ENCODE results near the gene ATG16L2. TPM values are rescaled to one million over a fixed set of nuclear protein-coding genes. Genes with fewer than 3 reads are reported as not detected.
A peak's percentile ranks its signal among the peaks of the same experiment; 100 is the strongest.

The ATG16L2 gene
- polyA plus RNA-seq, 1 donor from 2014 or later: 32.1 TPM

DNA sequence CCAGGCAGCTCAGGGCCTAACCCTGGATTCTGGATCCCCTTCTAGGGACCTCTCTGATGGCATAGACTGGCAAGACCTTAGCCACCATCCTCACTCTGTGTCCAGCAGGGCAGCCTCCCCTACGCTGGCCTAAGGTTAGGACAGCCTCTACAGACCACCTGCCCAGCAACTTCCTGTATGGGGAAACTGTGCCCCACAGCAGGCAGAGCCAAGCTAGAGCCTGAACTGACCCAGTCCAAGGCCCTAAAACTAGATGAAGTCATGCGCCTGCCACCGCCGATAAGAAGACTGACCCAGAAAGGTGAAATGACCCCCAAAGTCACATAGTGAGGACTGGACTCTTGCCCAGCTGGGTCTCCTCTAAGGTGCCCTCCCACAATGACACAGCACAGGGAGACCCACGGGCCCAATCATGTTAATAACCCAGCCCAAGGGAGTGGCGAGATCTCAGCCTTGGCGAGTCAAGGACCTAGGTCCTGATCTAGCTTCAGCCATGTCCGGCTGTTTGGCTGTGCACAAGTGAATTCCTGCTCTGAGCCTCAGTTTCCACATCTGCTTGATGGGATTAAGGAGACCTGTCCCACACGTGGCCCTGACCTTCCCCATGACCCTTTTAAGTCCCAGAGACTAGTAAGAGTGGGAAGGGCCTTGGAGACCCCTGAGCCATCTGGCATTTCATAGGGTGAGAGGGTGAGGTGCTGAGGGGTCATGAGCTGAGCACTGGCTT is 37.9 kb upstream of the ATG16L2 start:
- H3K9me3 Mint-ChIP-seq: no peaks in the 10 kb centered on the region

DNA sequence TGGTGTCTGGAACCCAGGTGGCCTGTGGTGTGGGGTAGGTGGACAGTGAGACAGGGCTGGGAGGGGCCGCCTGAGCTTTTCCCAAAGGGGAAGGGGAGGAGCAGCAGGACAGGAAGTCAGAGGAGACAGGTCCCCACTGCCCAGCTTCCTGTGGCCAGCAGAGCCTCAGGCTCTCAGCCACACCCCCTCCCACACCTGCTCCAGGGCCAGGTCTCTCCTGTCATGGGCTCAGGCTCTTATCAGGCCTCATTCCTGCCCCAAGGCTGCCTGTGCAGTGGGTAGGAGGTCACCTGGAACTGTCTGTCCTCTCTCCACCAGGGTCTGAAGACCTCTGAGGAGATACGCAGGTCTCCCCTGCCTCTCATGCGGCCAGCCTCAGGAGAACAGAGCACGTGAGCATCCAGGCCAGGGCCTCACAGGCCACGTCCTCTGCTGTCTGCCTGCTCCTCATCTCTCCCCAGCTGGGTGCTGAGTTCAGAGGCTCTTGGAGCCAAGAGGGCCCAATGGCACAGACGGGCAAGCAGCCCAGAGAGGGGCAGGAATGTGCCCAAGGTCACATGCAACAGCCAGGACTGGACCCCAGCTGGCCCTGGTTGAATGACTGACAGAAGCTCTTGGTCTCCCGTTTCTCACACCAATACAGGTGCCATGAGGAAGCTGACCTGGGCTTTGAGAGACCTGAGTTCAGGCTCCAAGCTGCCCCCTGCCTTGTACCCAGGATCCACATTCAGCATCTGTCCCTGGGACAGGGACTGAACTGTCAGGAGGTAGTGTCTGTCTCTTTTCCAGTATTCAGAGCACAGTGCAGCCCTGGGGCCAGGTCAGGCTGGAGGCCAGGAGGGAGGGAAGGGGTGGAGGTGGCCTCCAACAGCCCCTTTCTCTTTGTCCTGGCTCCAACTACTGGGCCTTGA is 37.1 kb upstream of the ATG16L2 start:
- Mint-ChIP-seq H3K9me3 (no peaks in the 10 kb centered on the region), H3K27ac (peak overlapping the region in 2 of 3 donors; percentile 39 to 62), H3K4me1 (peaks cover 6 to 20% (median 12%) of the 10 kb centered on the region in 3 donors), H3K4me3 (no peak overlapping the region), H3K36me3 (peaks cover 2% of the 10 kb centered on the region), H3K27me3 (no peaks in the 10 kb centered on the region)

More for the DNA sequence above, 37.9 kb upstream of the ATG16L2 start:
- Mint-ChIP-seq H3K27me3 (no peaks in the 10 kb centered on the region), H3K4me3 (no peak overlapping the region), H3K27ac (peak overlapping the region in 1 of 3 donors; percentile 62), H3K36me3 (peaks cover 2% of the 10 kb centered on the region), H3K4me1 (peaks cover 4 to 18% (median 11%) of the 10 kb centered on the region in 3 donors)

DNA sequence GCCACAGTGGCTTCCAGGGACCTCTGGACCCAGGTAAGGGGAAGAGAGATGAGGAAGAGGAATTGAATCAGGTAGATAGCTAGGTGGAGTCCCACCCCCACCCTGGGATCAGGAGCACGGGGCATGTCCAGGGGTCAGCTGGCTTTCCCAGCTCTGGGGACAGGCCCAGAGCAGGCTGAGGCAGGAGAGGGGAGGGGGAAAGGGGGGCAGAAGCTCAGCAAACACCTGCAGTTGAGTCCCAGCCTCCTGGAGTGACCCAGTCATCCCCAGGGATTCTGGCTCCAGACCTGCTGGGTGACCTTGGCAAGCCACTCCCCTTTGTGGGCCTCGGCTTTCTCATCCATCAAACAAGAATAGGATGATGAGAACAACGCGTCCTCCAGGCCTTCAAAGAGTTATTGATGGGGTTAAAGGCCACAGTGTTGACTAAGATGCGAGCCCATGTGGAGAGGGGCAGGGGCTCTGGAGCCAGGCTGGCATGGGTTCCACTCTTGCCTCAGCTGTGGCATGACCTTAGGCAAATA is 36.4 kb upstream of the ATG16L2 start:
- no peaks in the 10 kb centered on the region for H3K27me3 Mint-ChIP-seq
- H3K36me3 Mint-ChIP-seq: peaks cover 2% of the 10 kb centered on the region
- H3K4me3 Mint-ChIP-seq: no peak overlapping the region
- H3K27ac Mint-ChIP-seq: no peak overlapping the region
- H3K9me3 Mint-ChIP-seq: no peaks in the 10 kb centered on the region
- H3K4me1 Mint-ChIP-seq: peaks cover 13 to 25% (median 14%) of the 10 kb centered on the region in 3 donors

DNA sequence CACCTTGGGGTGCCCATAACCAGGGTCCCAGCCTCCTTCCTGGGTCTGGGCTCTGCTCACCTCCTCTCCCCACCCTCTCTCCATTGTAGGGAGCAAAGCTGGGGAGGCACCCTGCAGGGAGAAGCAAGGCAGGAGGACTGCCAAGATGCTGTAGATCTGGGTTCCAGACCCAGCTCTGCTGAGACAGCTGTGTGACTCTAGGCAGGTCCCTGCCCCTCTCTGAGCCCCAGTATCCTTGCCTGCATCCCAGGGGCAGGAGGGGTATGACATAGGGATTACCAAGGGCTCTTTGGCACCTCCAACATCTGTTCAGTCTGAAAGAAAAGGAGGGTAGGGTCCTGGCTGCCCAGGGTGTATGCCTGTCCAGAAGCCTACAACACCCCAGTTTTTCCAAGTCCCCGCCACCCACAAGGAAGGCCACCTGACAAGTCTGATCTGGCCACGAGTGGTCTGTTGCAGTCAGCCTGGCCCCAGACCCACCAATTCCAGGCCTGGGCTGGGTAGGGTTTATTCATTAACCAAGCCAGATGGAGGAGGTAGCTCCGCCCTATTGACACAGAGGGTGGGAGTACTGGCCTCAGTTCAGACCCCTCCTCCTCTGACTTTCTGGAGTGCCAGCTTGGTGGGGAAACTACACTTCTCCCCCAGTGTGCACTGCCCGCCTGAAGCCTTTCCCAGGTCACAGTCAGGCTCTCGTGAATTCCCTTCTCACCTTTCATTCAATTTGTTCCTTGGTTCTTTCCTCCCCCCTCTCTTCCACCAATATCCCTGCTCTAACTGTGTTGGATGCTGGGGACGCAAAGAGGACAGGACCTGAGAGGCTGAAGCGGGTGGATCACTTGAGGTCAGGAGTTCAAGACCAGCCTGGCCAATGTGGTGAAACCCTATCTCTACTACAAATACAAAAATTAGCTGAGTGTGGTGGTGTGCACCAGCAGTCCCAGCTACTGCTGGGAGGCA is 35.4 kb upstream of the ATG16L2 start:
- Mint-ChIP-seq H3K4me1 (peaks cover 13 to 23% (median 13%) of the 10 kb centered on the region in 3 donors), H3K27me3 (no peaks in the 10 kb centered on the region), H3K36me3 (peaks cover 2% of the 10 kb centered on the region), H3K9me3 (no peaks in the 10 kb centered on the region), H3K27ac (no peak overlapping the region), H3K4me3 (peak overlapping the region in 3 of 4 donors; percentile 21 to 81 (median 59))

DNA sequence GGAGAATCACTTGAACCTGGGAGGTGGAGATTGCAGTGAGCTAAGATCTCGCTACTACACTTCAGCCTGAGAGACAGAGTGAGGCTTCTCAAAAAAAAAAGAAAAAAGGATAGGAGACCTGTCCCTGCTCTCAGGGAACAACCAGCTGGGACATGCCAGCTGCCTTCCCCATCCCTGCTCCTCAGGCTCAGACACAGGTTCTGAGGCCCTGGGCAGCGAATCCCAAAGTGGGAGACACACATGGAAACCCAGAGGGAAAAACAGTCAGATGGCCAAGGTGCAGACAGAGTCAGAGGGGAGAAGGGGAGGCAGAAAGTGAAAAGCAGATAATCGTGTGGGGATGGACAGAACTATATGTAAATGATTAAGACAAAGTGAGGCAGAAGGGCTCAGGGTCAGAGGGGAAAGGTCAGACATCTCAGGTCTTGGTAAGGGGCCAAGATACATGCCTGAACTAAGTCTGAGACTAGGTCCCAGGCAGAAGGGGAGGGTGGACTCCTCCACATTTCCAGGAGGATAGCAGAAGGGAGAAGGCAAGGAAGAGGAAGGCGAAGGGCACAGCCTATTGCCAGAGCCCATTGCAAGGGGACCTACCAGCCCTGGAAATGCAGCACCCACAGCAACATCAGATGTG is 34.6 kb upstream of the ATG16L2 start:
- Mint-ChIP-seq H3K4me3 (peak overlapping the region; percentile 21 to 83 (median 60)), H3K27ac (peak overlapping the region in 2 of 3 donors; percentile 0 to 5), H3K27me3 (no peaks in the 10 kb centered on the region), H3K36me3 (peaks cover 2% of the 10 kb centered on the region), H3K4me1 (peaks cover 12 to 21% (median 16%) of the 10 kb centered on the region in 3 donors), H3K9me3 (no peaks in the 10 kb centered on the region)

DNA sequence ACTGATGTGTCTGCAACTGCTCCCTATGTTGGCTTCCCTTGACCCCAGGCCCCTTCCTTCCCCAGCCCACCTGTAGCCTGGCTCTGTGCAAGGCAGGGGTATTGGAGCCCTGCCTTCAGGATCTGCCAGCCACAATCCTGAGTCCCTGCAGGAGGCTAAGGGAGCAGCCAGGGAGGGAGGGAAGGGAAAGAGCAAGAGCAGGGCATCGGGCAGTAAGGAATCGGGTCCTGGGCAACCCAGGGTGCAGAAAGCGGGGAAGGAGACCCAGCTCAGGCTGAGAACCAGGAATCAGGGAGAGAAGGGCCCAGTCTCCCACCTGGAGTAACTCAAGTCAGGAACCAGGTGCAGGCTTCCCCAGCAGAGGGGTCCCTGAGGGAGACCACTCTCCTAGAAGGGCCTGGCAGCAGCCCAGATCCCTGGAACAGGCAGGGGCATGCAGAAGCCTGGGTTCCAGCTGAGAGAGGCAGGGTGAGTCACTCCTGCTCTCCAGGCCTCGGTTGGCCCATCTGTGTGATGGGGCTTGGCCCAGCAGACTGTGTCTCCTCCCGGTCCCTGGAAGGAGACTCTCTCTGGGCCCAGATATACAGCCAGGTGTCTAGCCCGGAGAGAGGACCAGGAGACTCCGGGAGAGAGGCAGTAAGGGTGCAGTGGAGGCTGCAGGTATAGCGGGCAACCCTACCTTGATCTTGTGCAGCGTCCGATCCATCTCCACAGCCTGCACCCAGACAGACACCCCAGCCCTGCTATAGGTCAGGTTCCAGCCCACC is 33.7 kb upstream of the ATG16L2 start:
- Mint-ChIP-seq H3K36me3 (no peaks in the 10 kb centered on the region), H3K4me3 (peak overlapping the region; percentile 21 to 90 (median 80)), H3K4me1 (peaks cover 12 to 21% (median 17%) of the 10 kb centered on the region in 3 donors), H3K27ac (peak overlapping the region in 1 of 3 donors; percentile 0), H3K27me3 (no peaks in the 10 kb centered on the region), H3K9me3 (no peaks in the 10 kb centered on the region)

DNA sequence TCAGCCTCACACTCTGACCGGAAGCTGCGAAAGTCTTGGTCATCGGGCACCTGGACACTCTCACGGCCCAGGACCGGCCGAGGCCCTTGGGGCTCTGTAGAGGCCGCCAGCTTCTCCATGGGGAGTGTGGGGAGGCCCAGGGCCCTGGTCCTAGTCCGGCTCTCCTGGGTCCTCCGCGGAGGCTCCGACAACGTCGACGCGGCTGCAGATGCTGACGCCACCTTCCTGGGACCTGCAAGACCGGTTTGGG is 33.2 kb upstream of the ATG16L2 start:
- no peaks in the 10 kb centered on the region for H3K9me3 Mint-ChIP-seq
- H3K4me3 Mint-ChIP-seq: peak overlapping the region; percentile 21 to 90 (median 72)
- H3K36me3 Mint-ChIP-seq: no peaks in the 10 kb centered on the region
- H3K27ac Mint-ChIP-seq: no peak overlapping the region
- H3K27me3 Mint-ChIP-seq: no peaks in the 10 kb centered on the region
- peaks cover 12 to 21% (median 17%) of the 10 kb centered on the region in 3 donors for H3K4me1 Mint-ChIP-seq

DNA sequence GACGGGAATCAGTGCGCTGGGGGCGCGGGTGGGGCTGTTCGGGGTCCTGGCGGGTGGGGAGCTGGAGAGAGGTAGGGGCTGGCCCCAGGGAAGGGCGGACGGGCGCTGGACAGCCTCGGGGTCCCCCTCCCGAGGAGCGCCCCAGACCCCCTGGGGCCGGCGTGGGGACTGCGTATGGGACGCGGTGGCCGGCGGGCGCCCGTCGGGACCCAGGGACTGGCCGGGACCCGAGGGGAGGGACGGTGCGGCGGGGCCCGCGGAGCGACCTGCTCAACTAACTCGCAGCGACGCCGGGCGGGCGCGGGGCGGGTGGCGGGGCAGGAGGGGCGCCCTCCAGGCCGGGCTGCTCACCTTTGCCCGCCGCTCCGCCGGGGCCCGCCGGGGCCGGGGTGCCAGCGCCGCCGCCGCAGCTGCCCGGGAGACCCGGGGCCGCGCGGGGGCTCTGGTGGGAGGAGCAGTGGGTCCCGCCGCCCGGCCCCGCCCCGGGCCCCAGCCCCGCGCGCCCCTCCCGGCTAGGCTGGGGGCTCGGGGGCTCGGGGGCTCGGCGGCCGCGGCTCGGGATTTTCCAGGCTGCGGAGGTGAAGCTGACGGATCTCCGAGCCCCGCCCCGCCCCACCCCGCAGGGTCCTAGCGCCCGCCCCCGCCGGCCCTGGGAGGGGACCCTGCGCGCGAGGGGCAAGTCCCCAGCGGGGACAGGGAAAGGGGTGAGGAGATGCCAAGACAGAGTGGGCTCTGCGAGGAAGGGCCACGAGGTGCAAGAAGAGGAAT is 32.7 kb upstream of the ATG16L2 start:
- Mint-ChIP-seq H3K9me3 (no peaks in the 10 kb centered on the region), H3K36me3 (no peaks in the 10 kb centered on the region), H3K4me1 (peaks cover 14 to 23% (median 16%) of the 10 kb centered on the region in 3 donors), H3K27me3 (no peaks in the 10 kb centered on the region), H3K27ac (peak overlapping the region in 1 of 3 donors; percentile 81), H3K4me3 (peak overlapping the region; percentile 82 to 93 (median 92))

DNA sequence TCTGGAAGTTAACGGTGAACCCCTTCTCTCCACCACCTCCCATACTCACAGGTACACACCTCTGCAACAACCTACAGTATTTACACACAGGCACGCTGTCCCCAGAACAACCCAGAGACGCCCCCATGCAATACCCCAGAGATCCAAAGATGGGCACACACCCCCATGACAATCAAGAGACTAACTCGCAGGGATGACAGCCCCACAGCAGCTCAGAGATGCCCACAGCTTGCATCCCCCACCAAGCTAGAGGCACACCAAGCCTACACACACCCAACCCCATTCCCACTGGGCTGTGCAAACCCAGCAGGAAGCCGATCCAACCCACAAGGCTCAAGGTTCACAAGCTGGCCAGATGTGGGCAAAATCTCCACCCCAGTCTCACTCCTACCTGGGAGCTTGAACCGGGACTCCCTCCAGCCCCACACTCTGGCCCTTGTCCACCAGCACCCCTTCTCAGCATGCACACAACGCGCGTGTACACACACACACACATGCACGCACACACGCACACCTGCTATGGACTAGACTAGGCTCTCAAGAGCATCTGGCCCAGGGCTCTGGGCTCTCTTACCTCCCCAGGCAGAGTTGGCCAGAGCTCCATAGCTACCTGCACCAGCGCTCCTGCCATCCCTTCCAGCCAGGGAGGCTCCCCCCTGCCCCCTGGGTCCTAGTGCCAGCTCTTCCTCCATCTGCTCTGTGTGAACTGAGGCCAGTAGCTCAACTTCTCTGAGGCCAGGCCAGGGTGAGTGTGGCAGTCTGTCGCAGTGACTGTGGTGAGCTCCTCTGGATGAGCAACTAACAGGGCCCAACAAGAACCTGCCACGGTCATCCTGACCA is 31.9 kb upstream of the ATG16L2 start:
- Mint-ChIP-seq H3K9me3 (no peaks in the 10 kb centered on the region), H3K4me3 (peak overlapping the region; percentile 82 to 93 (median 88)), H3K27me3 (no peaks in the 10 kb centered on the region), H3K36me3 (no peaks in the 10 kb centered on the region), H3K27ac (peak overlapping the region in 2 of 3 donors; percentile 81 to 89), H3K4me1 (peaks cover 22 to 24% (median 22%) of the 10 kb centered on the region in 3 donors)

DNA sequence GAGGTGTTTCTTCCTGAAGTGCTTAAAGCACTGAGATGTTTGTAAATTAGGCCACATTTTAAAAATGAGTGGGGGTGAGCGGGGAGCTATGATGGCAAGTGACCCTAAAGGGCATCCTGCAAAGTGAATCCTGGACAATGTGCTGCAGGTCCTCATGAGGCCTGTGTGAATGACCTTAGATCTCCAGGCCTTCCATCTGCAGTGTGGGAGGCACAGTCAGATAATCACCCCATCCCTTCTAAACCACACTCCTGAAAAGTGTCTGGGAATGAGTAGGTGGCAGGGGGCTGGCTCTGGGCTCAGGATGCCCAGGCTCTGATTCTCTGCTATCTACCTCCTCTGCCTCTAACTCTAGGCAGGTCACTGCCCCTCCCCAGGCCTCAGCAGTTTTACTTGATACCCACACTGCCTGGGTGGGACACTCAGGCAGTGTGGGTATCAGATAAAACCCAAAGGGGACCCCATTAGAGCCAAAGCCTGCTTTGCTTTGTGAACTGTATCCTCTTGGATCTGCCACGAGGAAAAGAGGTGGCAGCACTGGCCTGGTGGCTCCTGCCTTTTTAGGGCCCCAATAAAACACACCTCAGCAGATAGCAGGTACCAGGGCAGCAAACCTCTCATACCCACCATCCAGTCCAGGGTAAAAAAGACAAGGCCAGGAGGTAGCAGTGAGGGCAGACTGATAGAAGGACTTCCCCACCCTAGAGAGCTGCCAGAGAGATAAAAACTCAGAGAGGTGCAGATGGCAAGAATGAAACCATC is 30.9 kb upstream of the ATG16L2 start:
- peak overlapping the region in 1 of 3 donors; percentile 89 for H3K27ac Mint-ChIP-seq
- H3K27me3 Mint-ChIP-seq: no peaks in the 10 kb centered on the region
- no peaks in the 10 kb centered on the region for H3K36me3 Mint-ChIP-seq
- no peaks in the 10 kb centered on the region for H3K9me3 Mint-ChIP-seq
- H3K4me1 Mint-ChIP-seq: peaks cover 27 to 30% (median 28%) of the 10 kb centered on the region in 3 donors
- H3K4me3 Mint-ChIP-seq: peak overlapping the region; percentile 17 to 93 (median 68)

DNA sequence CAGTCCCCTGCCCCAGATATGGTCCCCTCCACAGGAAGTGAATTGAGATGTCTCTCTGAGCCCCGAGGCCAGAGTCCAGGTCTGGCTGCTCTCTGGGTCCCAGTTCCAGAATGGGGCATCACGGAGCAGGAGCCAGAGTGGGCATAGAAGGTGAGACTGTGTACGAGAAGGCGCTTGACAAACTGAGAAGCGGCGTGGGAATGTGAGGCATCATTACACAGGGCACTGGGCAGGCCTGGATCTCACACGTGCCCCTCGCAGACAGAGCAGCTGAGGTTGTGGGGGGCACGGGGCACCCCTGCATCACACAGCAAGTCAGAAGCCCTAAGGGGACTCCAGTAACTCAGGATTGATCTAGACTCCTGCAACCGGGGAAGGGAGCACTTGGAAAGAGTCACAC is 29.5 kb upstream of the ATG16L2 start:
- peak overlapping the region in 1 of 3 donors; percentile 56 for H3K27ac Mint-ChIP-seq

More for the DNA sequence above, 29.5 kb upstream of the ATG16L2 start:
- Mint-ChIP-seq H3K36me3 (no peaks in the 10 kb centered on the region), H3K9me3 (no peaks in the 10 kb centered on the region), H3K4me3 (peak overlapping the region in 2 of 4 donors; percentile 23 to 43), H3K27me3 (no peaks in the 10 kb centered on the region), H3K4me1 (peaks cover 24 to 28% (median 25%) of the 10 kb centered on the region in 3 donors)
